Fibroblast of skin of right quadriceps (primary cell): ENCODE results near the gene GLCE.
A peak's percentile ranks its signal among the peaks of the same experiment; 100 is the strongest.
"Not testable (repeated sequence)": the region's sequence is repeated elsewhere in the genome, so short reads cannot be mapped to it uniquely, and the experiment has no call there.

Experiments used
- DNase-seq: peaks from one replicate; pipeline ENCODE4 v3.0.0-alpha.2; 2013

Gene GLCE

GRCh38 chr15:69275933-69276560 lies 115.6 kb downstream of the GLCE start:
- DNase-seq, result no peak

- DNase-seq, result no peak
Measured at GRCh38 chr15:69277316-69277715, 116.9 kb downstream of the GLCE start.

- DNase-seq, result no peak
Measured at GRCh38 chr15:69279636-69280035, 119.2 kb downstream of the GLCE start.

GRCh38 chr15:69280783-69281182 lies 120.3 kb downstream of the GLCE start:
- DNase-seq, result peak; percentile 40

- no peak for DNase-seq
Measured at GRCh38 chr15:69282104-69282743, 121.8 kb downstream of the GLCE start.

GRCh38 chr15:69285834-69286233 lies 125.4 kb downstream of the GLCE start:
- no peak for DNase-seq

GRCh38 chr15:69288011-69288410 lies 127.6 kb downstream of the GLCE start:
- no peak for DNase-seq

- DNase-seq, result no peak
Measured at GRCh38 chr15:69288531-69289341, 128.3 kb downstream of the GLCE start.

GRCh38 chr15:69289342-69290146 lies 129.1 kb downstream of the GLCE start:
- DNase-seq, result no peak

GRCh38 chr15:69290346-69291164 lies 130.1 kb downstream of the GLCE start:
- no peak for DNase-seq

GRCh38 chr15:69291651-69292050 lies 131.2 kb downstream of the GLCE start:
- DNase-seq, result not testable (repeated sequence)

- DNase-seq, result no peak
Measured at GRCh38 chr15:69292826-69293420, 132.5 kb downstream of the GLCE start.

- DNase-seq, result no peak
Measured at GRCh38 chr15:69293741-69294615, 133.5 kb downstream of the GLCE start.

GRCh38 chr15:69296606-69297005 lies 136.2 kb downstream of the GLCE start:
- no peak for DNase-seq

- DNase-seq, result no peak
Measured at GRCh38 chr15:69297642-69298353, 137.4 kb downstream of the GLCE start.

GRCh38 chr15:69298354-69298696 lies 137.9 kb downstream of the GLCE start:
- no peak for DNase-seq

GRCh38 chr15:69298697-69299441 lies 138.4 kb downstream of the GLCE start, which contains the start of gene PAQR5:
Gene PAQR5, plus strand, starts transcription at chr15:69298912. Its CDS starts 61,169 bp downstream, at chr15:69360081.
- no peak for DNase-seq

GRCh38 chr15:69299451-69299886 lies 139.0 kb downstream of the GLCE start:
- DNase-seq, result no peak

GRCh38 chr15:69299943-69300588 lies 139.6 kb downstream of the GLCE start:
- DNase-seq, result no peak
